Upper lobe of left lung (tissue), 6 donors: Measurements from ENCODE around the gene AGTPBP1. TPM values are rescaled to one million over a fixed set of nuclear protein-coding genes. Genes with fewer than 3 reads are reported as not detected.
A peak's percentile ranks its signal among the peaks of the same experiment; 100 is the strongest.

Experiments used
- ATAC-seq, 2 donors: fragments of 200-7000 bp; cut with Tn5 transposase; one replicate each; pipeline ENCODE4 v1.9.1; 2022; ENCODE audit warnings: mild to moderate bottlenecking in 2 of 2, moderate library complexity in 2 of 2; ENCODE audit not compliant: low FRiP score in 2 of 2
- DNase-seq, 2 donors: peaks; one replicate each; pipeline ENCODE4 v3.0.0-alpha.2; 2019 to 2020
- H3K27ac ChIP-seq, 4 donors: fragments of 200-600 bp; sonication (generic); one replicate each; pipeline ENCODE4 v1.5.1; 2016 to 2019
- H3K27me3 ChIP-seq, 4 donors: fragments of 200-600 bp; sonication (generic); one replicate each; pipeline ENCODE4 v1.5.1; 2017 to 2019
- H3K36me3 ChIP-seq, 4 donors: fragments of 200-600 bp; sonication (generic); one replicate each; pipeline ENCODE4 v1.5.1; 2016 to 2019
- H3K4me1 ChIP-seq, 4 donors: fragments of 200-600 bp; sonication (generic); one replicate each; pipeline ENCODE4 v1.5.1; 2018 to 2019
- H3K4me3 ChIP-seq, 4 donors: fragments of 200-600 bp; sonication (generic); one replicate each; pipeline ENCODE4 v1.5.1; 2017 to 2019; ENCODE audit warnings: mild to moderate bottlenecking in 2 of 4, moderate library complexity in 1 of 4
- H3K9me3 ChIP-seq, 4 donors: fragments of 200-600 bp; sonication (generic); one replicate each; pipeline ENCODE4 v1.5.1; 2018 to 2019
- EP300 ChIP-seq, 4 donors: sonication (generic); formaldehyde crosslinking; IDR thresholded peaks; one replicate each; pipeline ENCODE4 v1.5.1; 2017; ENCODE audit warnings: antibody characterized with exemption in 4 of 4, control low read depth in 2 of 4
- POLR2A ChIP-seq, 4 donors: fragments of 450-650 bp; IDR thresholded peaks; one replicate each; pipeline ENCODE4 v1.5.1; 2016 to 2017; ENCODE audit warnings: antibody characterized with exemption in 4 of 4, mild to moderate bottlenecking in 2 of 4
- POLR2AphosphoS5 ChIP-seq, 2 donors: sonication (generic); formaldehyde crosslinking; IDR thresholded peaks; one replicate each; pipeline ENCODE4 v1.5.1; 2017; ENCODE audit warnings: antibody characterized with exemption in 2 of 2
- WGBS, 2 donors: methylation state at CpG; one replicate each; pipeline ENCODE4 v1.1.5; 2017 to 2018; 5-methylcytosine and 5-hydroxymethylcytosine counted together
- total RNA-seq, 6 donors: library from RNA; depleted of rRNA in 4 of 6; stranded (reverse); fragments of >200 nt in 4 of 6; gene quantifications; one replicate each; pipeline versions ENCODE4 v1.1.0 to v1.2.1, GENCODE V29; 2016 to 2021
- TF ChIP-seq, protein P1 (sequence below), 6 experiments: fragments of 450-650 bp in 4 of 6; fragments of 200-600 bp in 2 of 6; sonication (generic) in 2 of 6; IDR thresholded peaks; one replicate each; pipeline ENCODE4 v1.5.1; 2016 to 2019; ENCODE audit warnings: antibody characterized with exemption in 6 of 6
- donor health status: DM: no; HTN: no; CAD: no; lungs with moderate emphysema.
- donor health status: DM: no; HTN: yes; CAD: no; lungs with severe emphysema.

The AGTPBP1 gene
- total RNA-seq, 6 donors from 2014 or later: 27.3 to 65.2 (median 40.4) TPM

DNA sequence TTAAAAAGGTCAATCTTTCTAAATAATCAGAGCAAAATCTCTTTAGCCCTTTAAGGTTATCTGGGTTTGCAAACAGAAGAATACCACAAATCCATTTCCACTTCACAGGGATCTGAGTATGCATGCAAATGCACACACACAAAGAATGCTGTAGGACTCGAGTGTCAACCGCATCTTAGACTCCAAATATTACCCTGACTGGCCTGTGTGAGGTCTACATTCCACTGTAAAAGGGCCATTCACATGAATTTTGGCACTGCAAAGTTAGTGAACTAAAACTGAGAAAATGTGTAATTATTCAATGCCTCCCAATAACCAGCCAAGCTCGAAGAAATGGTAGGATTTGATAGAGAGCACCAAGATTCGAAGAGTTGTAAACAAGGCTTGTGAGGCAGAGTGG lies 199.9 kb downstream of the AGTPBP1 start:
- DNase-seq: no peak
- ATAC-seq: peak in 1 of 2 donors; percentile 78
- Histone ChIP-seq H3K27ac (no peak overlapping the region), H3K4me3 (no peak overlapping the region), H3K9me3 (no peaks in the 10 kb centered on the region), H3K36me3 (no peaks in the 10 kb centered on the region), H3K27me3 (no peaks in the 10 kb centered on the region), H3K4me1 (peaks cover 2 to 8% (median 5%) of the 10 kb centered on the region in 4 donors)
- 51 to 66% methylated on average over 4 of the region's 4 CpGs for WGBS, 2 donors
- TF ChIP-seq POLR2A (IDR thresholded peaks at IDR 0.05) (no peak), EP300 (IDR thresholded peaks at IDR 0.05) (no peak), POLR2AphosphoS5 (IDR thresholded peaks at IDR 0.05) (no peak)
- TF ChIP-seq, protein P1, sequence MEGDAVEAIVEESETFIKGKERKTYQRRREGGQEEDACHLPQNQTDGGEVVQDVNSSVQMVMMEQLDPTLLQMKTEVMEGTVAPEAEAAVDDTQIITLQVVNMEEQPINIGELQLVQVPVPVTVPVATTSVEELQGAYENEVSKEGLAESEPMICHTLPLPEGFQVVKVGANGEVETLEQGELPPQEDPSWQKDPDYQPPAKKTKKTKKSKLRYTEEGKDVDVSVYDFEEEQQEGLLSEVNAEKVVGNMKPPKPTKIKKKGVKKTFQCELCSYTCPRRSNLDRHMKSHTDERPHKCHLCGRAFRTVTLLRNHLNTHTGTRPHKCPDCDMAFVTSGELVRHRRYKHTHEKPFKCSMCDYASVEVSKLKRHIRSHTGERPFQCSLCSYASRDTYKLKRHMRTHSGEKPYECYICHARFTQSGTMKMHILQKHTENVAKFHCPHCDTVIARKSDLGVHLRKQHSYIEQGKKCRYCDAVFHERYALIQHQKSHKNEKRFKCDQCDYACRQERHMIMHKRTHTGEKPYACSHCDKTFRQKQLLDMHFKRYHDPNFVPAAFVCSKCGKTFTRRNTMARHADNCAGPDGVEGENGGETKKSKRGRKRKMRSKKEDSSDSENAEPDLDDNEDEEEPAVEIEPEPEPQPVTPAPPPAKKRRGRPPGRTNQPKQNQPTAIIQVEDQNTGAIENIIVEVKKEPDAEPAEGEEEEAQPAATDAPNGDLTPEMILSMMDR (IDR thresholded peaks at IDR 0.05): no peak

DNA sequence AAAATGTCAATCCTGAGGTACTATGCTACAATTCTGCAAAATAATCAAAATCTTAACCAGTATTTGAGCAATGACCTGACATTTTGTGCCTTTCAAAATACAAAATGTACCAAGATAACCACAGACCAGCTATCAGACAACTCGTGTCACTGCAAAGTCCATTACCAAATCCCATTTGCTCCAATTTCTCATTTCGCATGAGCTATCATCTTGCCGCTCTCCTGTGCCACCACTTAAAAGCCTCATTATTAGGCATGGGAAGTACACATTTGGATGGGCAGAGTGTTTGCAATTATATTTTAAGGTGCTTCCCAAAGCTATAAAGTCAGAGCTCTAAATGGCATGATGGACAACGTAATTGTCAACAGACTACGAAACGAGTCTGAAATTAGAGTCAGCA lies 205.2 kb downstream of the AGTPBP1 start:
- WGBS, 2 donors: 79 to 85% methylated on average over 6 of the region's 6 CpGs
- H3K4me3 ChIP-seq: no peak overlapping the region
- ATAC-seq (no peak), DNase-seq (no peak)
- H3K27me3 ChIP-seq: no peaks in the 10 kb centered on the region
- peak overlapping the region; percentile 43 to 57 (median 50) for H3K27ac ChIP-seq
- peaks cover 11 to 20% (median 18%) of the 10 kb centered on the region in 4 donors for H3K4me1 ChIP-seq
- no peaks in the 10 kb centered on the region for H3K9me3 ChIP-seq
- no peaks in the 10 kb centered on the region for H3K36me3 ChIP-seq
- TF ChIP-seq POLR2AphosphoS5 (IDR thresholded peaks at IDR 0.05) (no peak), POLR2A (IDR thresholded peaks at IDR 0.05) (no peak), EP300 (IDR thresholded peaks at IDR 0.05) (no peak)
- TF ChIP-seq, protein P1 (IDR thresholded peaks at IDR 0.05): no peak

DNA sequence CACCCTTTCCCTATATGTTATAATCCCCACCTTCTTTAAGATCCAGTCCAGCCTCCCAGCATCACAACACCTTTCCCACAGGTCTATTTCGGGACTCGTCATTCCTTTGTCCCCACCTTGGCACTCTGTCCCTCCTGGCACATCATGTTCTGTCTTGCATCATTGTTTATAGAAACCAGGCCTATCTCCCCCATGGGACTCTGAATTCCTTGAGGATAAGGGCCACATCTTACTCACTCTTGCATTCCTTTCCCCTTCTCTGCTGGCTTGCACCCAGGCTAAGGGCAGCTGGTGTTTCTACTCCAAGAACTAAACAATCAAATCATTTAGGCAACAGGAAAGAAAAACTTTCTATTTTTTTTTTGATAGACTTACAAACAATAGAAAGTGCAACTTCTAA lies 205.7 kb downstream of the AGTPBP1 start:
- H3K27me3 ChIP-seq: no peaks in the 10 kb centered on the region
- TF ChIP-seq POLR2AphosphoS5 (IDR thresholded peaks at IDR 0.05) (peak; percentile 39 to 80), EP300 (IDR thresholded peaks at IDR 0.05) (peak in 3 of 4 donors; percentile 72 to 90 (median 89)), POLR2A (IDR thresholded peaks at IDR 0.05) (no peak)
- TF ChIP-seq, protein P1 (IDR thresholded peaks at IDR 0.05): no peak
- H3K4me3 ChIP-seq: no peak overlapping the region
- no peaks in the 10 kb centered on the region for H3K9me3 ChIP-seq
- 41 to 55% methylated on average over 2 of the region's 2 CpGs for WGBS, 2 donors
- ATAC-seq (peak; percentile 47 to 86), DNase-seq (peak in 1 of 2 donors; percentile 39)
- H3K36me3 ChIP-seq: no peaks in the 10 kb centered on the region
- peaks cover 11 to 20% (median 18%) of the 10 kb centered on the region in 4 donors for H3K4me1 ChIP-seq
- peak overlapping the region; percentile 43 to 70 (median 50) for H3K27ac ChIP-seq

DNA sequence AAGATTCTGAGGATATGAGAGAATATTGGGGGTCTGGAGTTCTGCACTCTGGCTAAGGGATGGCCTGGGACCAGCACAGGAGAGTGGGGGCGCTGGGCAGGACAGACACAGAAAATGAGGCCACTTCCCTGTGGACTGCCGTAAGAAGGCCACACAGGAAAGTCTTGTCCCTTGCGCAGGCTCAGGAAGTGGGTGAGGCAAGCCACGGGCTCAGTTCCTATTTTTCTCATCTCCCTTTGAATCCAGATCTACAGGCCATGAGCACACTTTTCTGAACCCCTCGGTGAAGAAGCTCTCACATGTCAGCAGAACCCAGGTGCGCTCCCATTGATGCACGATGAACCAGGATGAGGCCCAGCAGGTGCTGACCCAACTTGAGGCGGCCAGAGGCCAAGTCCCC lies 207.4 kb downstream of the AGTPBP1 start:
- no peak for TF ChIP-seq EP300 (IDR thresholded peaks at IDR 0.05)
- TF ChIP-seq, protein P1 (IDR thresholded peaks at IDR 0.05): no peak
- TF ChIP-seq POLR2AphosphoS5 (IDR thresholded peaks at IDR 0.05): no peak
- TF ChIP-seq POLR2A (IDR thresholded peaks at IDR 0.05): no peak
- H3K4me1 ChIP-seq: peaks cover 11 to 20% (median 18%) of the 10 kb centered on the region in 4 donors
- 57 to 80% methylated on average over 6 to 7 of the region's 8 CpGs for WGBS, 2 donors
- H3K9me3 ChIP-seq: no peaks in the 10 kb centered on the region
- H3K36me3 ChIP-seq: no peaks in the 10 kb centered on the region
- H3K4me3 ChIP-seq: no peak overlapping the region
- DNase-seq: peak; percentile 6 to 59
- H3K27me3 ChIP-seq: no peaks in the 10 kb centered on the region
- H3K27ac ChIP-seq: peak overlapping the region in 1 of 4 donors; percentile 21
- peak in 1 of 2 donors; percentile 69 for ATAC-seq

DNA sequence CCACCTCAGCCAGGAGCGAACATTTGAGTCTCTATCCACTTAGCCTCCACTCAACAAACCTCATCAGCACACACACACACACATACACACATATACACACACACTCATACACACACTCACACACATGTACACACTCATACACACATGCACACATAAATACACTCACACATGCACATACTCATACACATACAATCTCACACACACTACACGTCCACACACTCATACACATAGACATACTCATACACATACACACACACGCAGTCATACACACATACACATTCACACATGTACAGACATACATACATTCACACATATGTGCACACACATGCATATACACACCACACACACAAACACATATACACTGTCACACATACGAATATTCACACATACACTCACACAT lies 208.2 kb downstream of the AGTPBP1 start:
- no peak overlapping the region for H3K27ac ChIP-seq
- ATAC-seq: no peak
- 98% methylated on average over 4 of the region's 4 CpGs for WGBS, 2 donors
- no peak overlapping the region for H3K4me3 ChIP-seq
- TF ChIP-seq POLR2AphosphoS5 (IDR thresholded peaks at IDR 0.05) (no peak), EP300 (IDR thresholded peaks at IDR 0.05) (no peak), POLR2A (IDR thresholded peaks at IDR 0.05) (no peak)
- TF ChIP-seq, protein P1 (IDR thresholded peaks at IDR 0.05): no peak
- H3K36me3 ChIP-seq: no peaks in the 10 kb centered on the region
- H3K9me3 ChIP-seq: no peaks in the 10 kb centered on the region
- H3K27me3 ChIP-seq: no peaks in the 10 kb centered on the region
- no peak for DNase-seq
- H3K4me1 ChIP-seq: peaks cover 12 to 23% (median 19%) of the 10 kb centered on the region in 4 donors
